GM10248 (cell line): ENCODE measurements around the gene GRM4.

Experiments
- CTCF ChIA-PET: fragments of 300-600 bp; sonication (Branson Sonifier 250); formaldehyde crosslinking; extraction: SDS; loops from one replicate; lab custom pipeline; 2021; ENCODE audit warnings: antibody characterized with exemption; lab: Yijun Ruan, JAX
- POLR2A ChIA-PET: fragments of 350-650 bp; sonication (Branson Sonifier 250); formaldehyde crosslinking; extraction: SDS; loops from one replicate; lab custom pipeline; 2020; ENCODE audit warnings: antibody characterized with exemption; lab: Yijun Ruan, JAX
- DNase-seq: peaks from one replicate; pipeline ENCODE4 v3.0.0; 2012; ENCODE audit errors: extremely low spot score
- CTCF ChIP-seq: IDR thresholded peaks from 2 replicates; pipeline ENCODE4 v1.5.1; 2012; ENCODE audit warnings: mild to moderate bottlenecking, low read depth; ENCODE audit errors: extremely low read depth, missing control alignments, control extremely low read depth

Gene GRM4

GRCh38 chr6:34000281-34000680 lies 145.6 kb downstream of the GRM4 start:
- CTCF ChIA-PET: no interaction called here
- no peak for DNase-seq
- TF ChIP-seq CTCF: no peak
- POLR2A ChIA-PET: no interaction called here

- no peak for TF ChIP-seq CTCF
- ChIA-PET POLR2A (no interaction called here), CTCF (interaction anchor here (1.2 kb wide), 1 partner anchor 228 kb away, joined by 3 read pairs; no protein-coding TSS in a partner anchor)
- DNase-seq: no peak
Measured at GRCh38 chr6:33999567-33999966, 146.3 kb downstream of the GRM4 start.

- POLR2A ChIA-PET: interaction anchor here (0.5 kb wide), 1 partner anchor 15 kb away, joined by 7 read pairs; no protein-coding TSS in a partner anchor
- no peak for TF ChIP-seq CTCF
- no peak for DNase-seq
- CTCF ChIA-PET: interaction anchor here (1.2 kb wide), 1 partner anchor 227 kb away, joined by 3 read pairs; no protein-coding TSS in a partner anchor
Measured at GRCh38 chr6:33998660-33999059, 147.2 kb downstream of the GRM4 start.

- no peak for DNase-seq
- CTCF ChIA-PET: no interaction called here
- POLR2A ChIA-PET: no interaction called here
- TF ChIP-seq CTCF: no peak
Measured at GRCh38 chr6:33997265-33997664, 148.6 kb downstream of the GRM4 start.

GRCh38 chr6:33996120-33996475 lies 149.8 kb downstream of the GRM4 start:
- ChIA-PET POLR2A (no interaction called here), CTCF (interaction anchor here (1.4 kb wide), 1 partner anchor 168 kb away, joined by 3 read pairs; no protein-coding TSS in a partner anchor)
- no peak for DNase-seq
- TF ChIP-seq CTCF: no peak

GRCh38 chr6:33995309-33996119 lies 150.4 kb downstream of the GRM4 start:
- DNase-seq: no peak
- ChIA-PET POLR2A (no interaction called here), CTCF (interaction anchor here (1.4 kb wide), 1 partner anchor 168 kb away, joined by 3 read pairs; no protein-coding TSS in a partner anchor)
- TF ChIP-seq CTCF: no peak
